PC-9 (cell line): Measurements from ENCODE around the gene HOMER3.

Experiments used
- EZH2 ChIP-seq: fragments of 200-600 bp; sonication (generic); IDR thresholded peaks from 2 replicates; pipeline ENCODE4 v1.8.0; 2017; ENCODE audit warnings: antibody characterized with exemption, low read depth
- TF ChIP-seq, protein P1 (sequence below): fragments of 200-600 bp; sonication (generic); conservative IDR thresholded peaks from 2 replicates; pipeline ENCODE4 v1.6.1; 2017; ENCODE audit warnings: mixed run types, antibody characterized with exemption, mild to moderate bottlenecking, moderate library complexity

GRCh38 chr19:18895824-18896341 lies 45.1 kb downstream of the HOMER3 start, which contains the start of gene CERS1:
- no peak for TF ChIP-seq EZH2
- TF ChIP-seq, protein P1, sequence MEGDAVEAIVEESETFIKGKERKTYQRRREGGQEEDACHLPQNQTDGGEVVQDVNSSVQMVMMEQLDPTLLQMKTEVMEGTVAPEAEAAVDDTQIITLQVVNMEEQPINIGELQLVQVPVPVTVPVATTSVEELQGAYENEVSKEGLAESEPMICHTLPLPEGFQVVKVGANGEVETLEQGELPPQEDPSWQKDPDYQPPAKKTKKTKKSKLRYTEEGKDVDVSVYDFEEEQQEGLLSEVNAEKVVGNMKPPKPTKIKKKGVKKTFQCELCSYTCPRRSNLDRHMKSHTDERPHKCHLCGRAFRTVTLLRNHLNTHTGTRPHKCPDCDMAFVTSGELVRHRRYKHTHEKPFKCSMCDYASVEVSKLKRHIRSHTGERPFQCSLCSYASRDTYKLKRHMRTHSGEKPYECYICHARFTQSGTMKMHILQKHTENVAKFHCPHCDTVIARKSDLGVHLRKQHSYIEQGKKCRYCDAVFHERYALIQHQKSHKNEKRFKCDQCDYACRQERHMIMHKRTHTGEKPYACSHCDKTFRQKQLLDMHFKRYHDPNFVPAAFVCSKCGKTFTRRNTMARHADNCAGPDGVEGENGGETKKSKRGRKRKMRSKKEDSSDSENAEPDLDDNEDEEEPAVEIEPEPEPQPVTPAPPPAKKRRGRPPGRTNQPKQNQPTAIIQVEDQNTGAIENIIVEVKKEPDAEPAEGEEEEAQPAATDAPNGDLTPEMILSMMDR, result no peak
